K562 (cell line): ENCODE measurements around the gene TENM3. TPM values are rescaled to one million over a fixed set of nuclear protein-coding genes. Genes with fewer than 3 reads are reported as not detected.

Experiments
- ATF3 ChIP-seq, 2 experiments: fragments of 450-650 bp in 1 of 2; sonication (generic) in 1 of 2; formaldehyde crosslinking in 1 of 2; IDR thresholded peaks in 1 of 2; conservative IDR thresholded peaks in 1 of 2; 2 replicates each; pipeline versions ENCODE4 v1.6.1 to v1.8.1; 2016 to 2023; ENCODE audit warnings: mild to moderate bottlenecking in 2 of 2, moderate library complexity in 2 of 2, inconsistent platforms in 1 of 2, missing genetic modification reagents in 1 of 2
- PRDM10 ChIP-seq: fragments of 450-650 bp; IDR thresholded peaks from 2 replicates; pipeline ENCODE4 v1.6.1; 2018; ENCODE audit not compliant: partially characterized antibody
- TAL1 ChIP-seq: fragments of 450-650 bp; IDR thresholded peaks from 2 replicates; pipeline ENCODE4 v1.6.1; 2016; ENCODE audit warnings: mild to moderate bottlenecking
- TCFL5 ChIP-seq: fragments of 250-450 bp; sonication (Bioruptor Pico); conservative IDR thresholded peaks from 2 replicates; pipeline ENCODE4 v1.6.1; 2021; ENCODE audit warnings: mild to moderate bottlenecking, moderate library complexity, matching md5 sums
- XRCC3 ChIP-seq: fragments of 450-650 bp; IDR thresholded peaks from 2 replicates; pipeline ENCODE4 v1.6.1; 2017; ENCODE audit warnings: mild to moderate bottlenecking, moderate library complexity
- ZNF3 ChIP-seq: fragments of 250-450 bp; sonication (Bioruptor Pico); IDR thresholded peaks from 2 replicates; pipeline ENCODE4 v1.5.0; 2021; ENCODE audit warnings: mild to moderate bottlenecking, moderate library complexity
- polyA plus RNA-seq, 8 experiments: library from polyadenylated mRNA; depleted of rRNA in 4 of 8; stranded (reverse) in 5 of 8; unstranded in 3 of 8; fragments of >200 nt; fragmentation: Nextera tagmentation in 2 of 8; fragmentation: Illumina TruSeq in 1 of 8; extraction: Ambion mirVana in 2 of 8; extraction: Trizol in 1 of 8; gene quantifications; 2 replicates each; pipeline versions ENCODE4 v1.2.1 to v1.2.3, GENCODE V29; 2011 to 2014; ENCODE audit warnings: inconsistent platforms in 1 of 8, missing spikeins in 1 of 8
- total RNA-seq, 7 experiments: library from RNA; depleted of rRNA in 6 of 7; stranded (reverse); fragments of >200 nt in 6 of 7; fragmentation: Illumina TruSeq in 2 of 7; extraction: Trizol in 2 of 7; gene quantifications; 2 replicates each; pipeline versions ENCODE4 v1.2.1 to v1.2.3, GENCODE V29; 2011 to 2021; ENCODE audit warnings: low replicate concordance in 1 of 7

Gene TENM3
- total and polyA plus RNA-seq, 9 of the 15 experiments (the other 6 are each of a cell fraction or from before 2014, with no cell fraction given), result 0.01 to 0.02 TPM; not detected in 7

- TF ChIP-seq ZNF3 (no peak), XRCC3 (no peak), ATF3 (IDR thresholded peaks at IDR 0.05) (no peak), ATF3 (CRISPR knock-in tag; conservative IDR thresholded peaks at IDR 0.05) (no peak), TCFL5 (CRISPR knock-in tag) (no peak), PRDM10 (no peak), TAL1 (no peak)
- TF ChIP-seq, all 486 proteins: peak for 0
These were observed 527.9 kb downstream of the TENM3 start (continued) for GRCh38 chr4:182770996-182771514.
